Testis (tissue), 2 donors: ENCODE measurements around the gene ST7.

Experiments
- POLR2A ChIP-seq: fragments of 450-650 bp; IDR thresholded peaks from one replicate; pipeline ENCODE4 v1.6.1; 2017; ENCODE audit warnings: antibody characterized with exemption, mild to moderate bottlenecking, moderate library complexity
- TF ChIP-seq, protein P1 (sequence below), 3 experiments: fragments of 450-650 bp in 2 of 3; fragments of 200-600 bp in 1 of 3; sonication (generic) in 1 of 3; IDR thresholded peaks; one replicate each; pipeline ENCODE4 v1.5.1; 2016 to 2019; ENCODE audit warnings: antibody characterized with exemption in 3 of 3, mild to moderate bottlenecking in 2 of 3, moderate library complexity in 1 of 3

DNA sequence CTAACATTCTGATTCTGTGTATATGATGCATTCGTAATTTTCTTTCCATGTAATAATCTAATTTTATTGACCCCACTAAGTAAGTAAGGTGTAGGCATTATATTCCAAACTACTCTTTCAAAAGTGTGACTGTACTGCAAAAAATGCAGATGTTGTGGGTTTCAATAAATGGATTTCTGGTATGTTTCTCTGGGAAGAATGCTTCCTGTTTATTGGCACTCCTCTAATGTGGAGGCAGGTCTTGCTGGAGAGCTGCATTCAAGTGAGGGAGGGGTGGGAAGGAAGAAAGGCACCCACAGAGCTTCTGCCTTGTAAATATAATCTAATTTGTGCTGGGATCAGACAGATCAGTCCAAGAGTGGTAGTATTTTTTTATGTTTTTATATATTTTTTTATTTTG is 23.9 kb downstream of the ST7 start:
- TF ChIP-seq, protein P1, sequence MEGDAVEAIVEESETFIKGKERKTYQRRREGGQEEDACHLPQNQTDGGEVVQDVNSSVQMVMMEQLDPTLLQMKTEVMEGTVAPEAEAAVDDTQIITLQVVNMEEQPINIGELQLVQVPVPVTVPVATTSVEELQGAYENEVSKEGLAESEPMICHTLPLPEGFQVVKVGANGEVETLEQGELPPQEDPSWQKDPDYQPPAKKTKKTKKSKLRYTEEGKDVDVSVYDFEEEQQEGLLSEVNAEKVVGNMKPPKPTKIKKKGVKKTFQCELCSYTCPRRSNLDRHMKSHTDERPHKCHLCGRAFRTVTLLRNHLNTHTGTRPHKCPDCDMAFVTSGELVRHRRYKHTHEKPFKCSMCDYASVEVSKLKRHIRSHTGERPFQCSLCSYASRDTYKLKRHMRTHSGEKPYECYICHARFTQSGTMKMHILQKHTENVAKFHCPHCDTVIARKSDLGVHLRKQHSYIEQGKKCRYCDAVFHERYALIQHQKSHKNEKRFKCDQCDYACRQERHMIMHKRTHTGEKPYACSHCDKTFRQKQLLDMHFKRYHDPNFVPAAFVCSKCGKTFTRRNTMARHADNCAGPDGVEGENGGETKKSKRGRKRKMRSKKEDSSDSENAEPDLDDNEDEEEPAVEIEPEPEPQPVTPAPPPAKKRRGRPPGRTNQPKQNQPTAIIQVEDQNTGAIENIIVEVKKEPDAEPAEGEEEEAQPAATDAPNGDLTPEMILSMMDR (IDR thresholded peaks at IDR 0.05), result no peak
- TF ChIP-seq POLR2A, result no peak
